ENCODE measurements around the gene BCO2. TPM values are rescaled to one million over a fixed set of nuclear protein-coding genes. Genes with fewer than 3 reads are reported as not detected.

BCO2 gene
- total RNA-seq, 1 experiment from 2014 or later, result 2.9 TPM

GRCh38 chr11:112159098-112160065, 15.9 kb upstream of the BCO2 start:
- ATAC-seq (no peak), DNase-seq (no peak)
- ChIA-PET POLR2A (ENCODE audit: unreplicated experiment) (no interaction called here), CTCF (interaction anchor here (0.8 kb wide), 1 partner anchor 60 kb away, joined by 3 read pairs; no protein-coding TSS in a partner anchor)
- H3K79me2 ChIP-seq (ENCODE audit: low read length), result peaks cover 77% of the 10 kb centered on the region
- no peaks in the 10 kb centered on the region for H4K20me1 ChIP-seq (ENCODE audit: low read length)
- peaks cover 14% of the 10 kb centered on the region for H3K36me3 ChIP-seq (ENCODE audit: low read depth, low read length)
- H3K9me3 ChIP-seq (ENCODE audit: low read length), result no peaks in the 10 kb centered on the region
- H3F3A ChIP-seq (ENCODE audit: low read length, unreplicated experiment), result peaks cover 17% of the 10 kb centered on the region
- H2AFZ ChIP-seq (ENCODE audit: low read length), result no peak overlapping the region
- no TSS peak for BruUV-seq (replicated peaks)
- H3K9ac ChIP-seq (ENCODE audit: low read length), result no peak overlapping the region
- H3K27ac ChIP-seq (ENCODE audit: low read length), result peak overlapping the region; percentile 92
- H3K27me3 ChIP-seq (ENCODE audit: low read length), result no peaks in the 10 kb centered on the region
- TF ChIP-seq EZH2phosphoT487 (IDR thresholded peaks at IDR 0.05; ENCODE audit: borderline replicate concordance, low read length) (no peak), EZH2 (IDR thresholded peaks at IDR 0.05; ENCODE audit: low read length, unreplicated experiment) (no peak)
- TF ChIP-seq, protein P1, sequence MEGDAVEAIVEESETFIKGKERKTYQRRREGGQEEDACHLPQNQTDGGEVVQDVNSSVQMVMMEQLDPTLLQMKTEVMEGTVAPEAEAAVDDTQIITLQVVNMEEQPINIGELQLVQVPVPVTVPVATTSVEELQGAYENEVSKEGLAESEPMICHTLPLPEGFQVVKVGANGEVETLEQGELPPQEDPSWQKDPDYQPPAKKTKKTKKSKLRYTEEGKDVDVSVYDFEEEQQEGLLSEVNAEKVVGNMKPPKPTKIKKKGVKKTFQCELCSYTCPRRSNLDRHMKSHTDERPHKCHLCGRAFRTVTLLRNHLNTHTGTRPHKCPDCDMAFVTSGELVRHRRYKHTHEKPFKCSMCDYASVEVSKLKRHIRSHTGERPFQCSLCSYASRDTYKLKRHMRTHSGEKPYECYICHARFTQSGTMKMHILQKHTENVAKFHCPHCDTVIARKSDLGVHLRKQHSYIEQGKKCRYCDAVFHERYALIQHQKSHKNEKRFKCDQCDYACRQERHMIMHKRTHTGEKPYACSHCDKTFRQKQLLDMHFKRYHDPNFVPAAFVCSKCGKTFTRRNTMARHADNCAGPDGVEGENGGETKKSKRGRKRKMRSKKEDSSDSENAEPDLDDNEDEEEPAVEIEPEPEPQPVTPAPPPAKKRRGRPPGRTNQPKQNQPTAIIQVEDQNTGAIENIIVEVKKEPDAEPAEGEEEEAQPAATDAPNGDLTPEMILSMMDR (conservative IDR thresholded peaks at IDR 0.05; ENCODE audit: low read depth, low read length), result no peak
- H3K4me2 ChIP-seq (ENCODE audit: low read length), result peak overlapping the region; percentile 88
- peaks cover 79% of the 10 kb centered on the region for H3K4me1 ChIP-seq (ENCODE audit: insufficient read depth, low read length)
- intact Hi-C loops (cut with micrococcal nuclease), result loop anchor here (5.0 kb wide), 1 partner anchor 68 kb away; the partner anchor contains the start of gene PTS
- H3K4me3 ChIP-seq (ENCODE audit: low read length), result no peak overlapping the region
- no peaks in the 10 kb centered on the region for H3K9me2 ChIP-seq (replicated peaks; ENCODE audit: low read length)

- POLR2A ChIA-PET (ENCODE audit: unreplicated experiment), result interaction anchor here (0.7 kb wide), 1 partner anchor 10 kb away, joined by 16 read pairs; no protein-coding TSS in a partner anchor
- no peak for ATAC-seq
- peaks cover 17% of the 10 kb centered on the region for H3F3A ChIP-seq (ENCODE audit: low read length, unreplicated experiment)
- H3K36me3 ChIP-seq (ENCODE audit: low read depth, low read length), result peaks cover 8% of the 10 kb centered on the region; the same call in 1 of the 2 replicates
- TF ChIP-seq EZH2phosphoT487 (IDR thresholded peaks at IDR 0.05; ENCODE audit: borderline replicate concordance, low read length) (no peak), EZH2 (IDR thresholded peaks at IDR 0.05; ENCODE audit: low read length, unreplicated experiment) (no peak)
- TF ChIP-seq, protein P1 (conservative IDR thresholded peaks at IDR 0.05; ENCODE audit: low read depth, low read length), result no peak
- peaks cover 68% of the 10 kb centered on the region for H3K79me2 ChIP-seq (ENCODE audit: low read length)
- DNase-seq, result peak; percentile 24
- no peaks in the 10 kb centered on the region for H4K20me1 ChIP-seq (ENCODE audit: low read length)
- H3K27ac ChIP-seq (ENCODE audit: low read length), result peak overlapping the region; percentile 95
- H3K9me2 ChIP-seq (replicated peaks; ENCODE audit: low read length), result no peaks in the 10 kb centered on the region
- no peak overlapping the region for H2AFZ ChIP-seq (ENCODE audit: low read length)
- intact Hi-C loops (cut with micrococcal nuclease), result loop anchor here (5.0 kb wide), 1 partner anchor 67 kb away; the partner anchor contains the start of gene PTS
- peaks cover 88% of the 10 kb centered on the region for H3K4me1 ChIP-seq (ENCODE audit: insufficient read depth, low read length)
- no peaks in the 10 kb centered on the region for H3K9me3 ChIP-seq (ENCODE audit: low read length)
- no TSS peak for BruUV-seq (replicated peaks)
- no peaks in the 10 kb centered on the region for H3K27me3 ChIP-seq (ENCODE audit: low read length)
- no peak overlapping the region for H3K4me3 ChIP-seq (ENCODE audit: low read length)
- CTCF ChIA-PET, result interaction anchor here (0.8 kb wide), 1 partner anchor 59 kb away, joined by 3 read pairs; no protein-coding TSS in a partner anchor
- peak overlapping the region; percentile 88 for H3K4me2 ChIP-seq (ENCODE audit: low read length)
- H3K9ac ChIP-seq (ENCODE audit: low read length), result no peak overlapping the region
These were observed 15.0 kb upstream of the BCO2 start for GRCh38 chr11:112160091-112160848.
